GM10248 (cell line): Measurements from ENCODE around the gene FAM171A1.

ENCODE experiments used
- CTCF ChIA-PET: fragments of 300-600 bp; sonication (Branson Sonifier 250); formaldehyde crosslinking; extraction: SDS; loops from one replicate; lab custom pipeline; 2021; ENCODE audit warnings: antibody characterized with exemption; lab: Yijun Ruan, JAX
- POLR2A ChIA-PET: fragments of 350-650 bp; sonication (Branson Sonifier 250); formaldehyde crosslinking; extraction: SDS; loops from one replicate; lab custom pipeline; 2020; ENCODE audit warnings: antibody characterized with exemption; lab: Yijun Ruan, JAX
- DNase-seq: peaks from one replicate; pipeline ENCODE4 v3.0.0; 2012; ENCODE audit errors: extremely low spot score
- CTCF ChIP-seq: IDR thresholded peaks from 2 replicates; pipeline ENCODE4 v1.5.1; 2012; ENCODE audit warnings: mild to moderate bottlenecking, low read depth; ENCODE audit errors: extremely low read depth, missing control alignments, control extremely low read depth

Gene FAM171A1

GRCh38 chr10:15347150-15347549, 23.9 kb downstream of the FAM171A1 start:
- no peak for TF ChIP-seq CTCF
- POLR2A ChIA-PET, result no interaction called here

GRCh38 chr10:15346440-15347141, 24.5 kb downstream of the FAM171A1 start:
- DNase-seq, result no peak
- ChIA-PET POLR2A (no interaction called here), CTCF (no interaction called here)
- no peak for TF ChIP-seq CTCF

More at GRCh38 chr10:15347150-15347549, 23.9 kb downstream of the FAM171A1 start:
- CTCF ChIA-PET, result no interaction called here
- no peak for DNase-seq

DNA sequence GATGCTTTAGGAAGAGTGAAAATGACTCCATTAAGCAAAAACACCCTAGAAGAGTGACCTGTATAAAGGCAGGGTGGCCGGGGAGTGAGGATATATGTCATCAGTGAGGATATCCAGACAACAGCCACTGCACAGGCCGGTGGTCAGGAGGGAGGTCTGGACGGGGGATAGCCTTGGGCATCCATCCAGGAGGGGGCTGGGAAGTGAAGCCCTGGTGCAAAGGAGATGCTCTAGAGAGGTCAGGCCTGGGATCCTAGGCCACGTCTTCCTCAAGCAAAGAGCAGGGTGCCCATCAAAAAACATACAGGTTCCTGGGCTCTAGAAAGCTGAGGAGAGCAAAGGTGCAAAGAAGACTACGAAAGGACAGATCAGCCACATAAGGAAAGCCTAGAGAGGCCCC, 25.6 kb downstream of the FAM171A1 start:
- no peak for TF ChIP-seq CTCF
- ChIA-PET POLR2A (no interaction called here), CTCF (no interaction called here)
- no peak for DNase-seq

- no peak for TF ChIP-seq CTCF
- DNase-seq, result no peak
- CTCF ChIA-PET, result no interaction called here
- POLR2A ChIA-PET, result no interaction called here
These were observed 26.2 kb downstream of the FAM171A1 start for GRCh38 chr10:15344876-15345285.

DNA sequence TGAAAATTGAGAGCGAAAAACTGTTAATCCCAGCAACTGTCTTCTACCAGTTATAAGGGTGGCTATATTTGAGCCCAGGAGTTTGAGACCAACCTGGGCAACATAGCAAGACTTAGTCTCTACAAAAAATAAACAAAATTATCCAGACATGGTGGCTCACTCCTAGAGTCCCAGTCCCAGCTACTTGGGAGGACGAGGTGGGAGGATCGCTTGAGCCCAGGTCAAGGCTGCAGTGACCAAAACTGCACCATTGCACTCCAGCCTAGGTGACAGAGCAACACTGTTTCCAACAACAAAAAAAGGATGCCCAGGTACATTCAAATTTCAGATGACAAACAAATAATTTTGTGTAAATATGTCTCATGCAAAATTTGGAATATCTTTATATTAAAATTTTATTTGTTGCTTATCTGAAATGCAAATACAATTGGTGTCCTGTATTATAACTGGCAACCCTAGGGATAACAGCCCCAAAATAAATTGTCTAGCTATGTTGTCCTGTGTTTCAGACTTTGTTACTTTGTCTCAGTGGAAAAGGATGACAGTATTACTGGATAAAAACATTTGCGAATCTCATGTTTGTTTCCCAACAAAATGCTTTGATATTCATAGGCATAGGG, 26.7 kb downstream of the FAM171A1 start:
- ChIA-PET CTCF (no interaction called here), POLR2A (no interaction called here)
- no peak for TF ChIP-seq CTCF
- DNase-seq, result no peak

GRCh38 chr10:15342970-15343369, 28.1 kb downstream of the FAM171A1 start:
- ChIA-PET CTCF (no interaction called here), POLR2A (no interaction called here)
- DNase-seq, result no peak
- no peak for TF ChIP-seq CTCF
